ENCODE measurements around the gene BRICD5. TPM values are rescaled to one million over a fixed set of nuclear protein-coding genes. Genes with fewer than 3 reads are reported as not detected.

Gene BRICD5
- total RNA-seq, 4 donors from 2014 or later = 3.8 to 44.6 (median 12.0) TPM

- WGBS, 2 donors = 68 to 73% methylated on average over 6 to 9 of the region's 16 CpGs
- H3K36me3 ChIP-seq = no peaks in the 10 kb centered on the region
- H3K27ac ChIP-seq = no peak overlapping the region
- peaks cover 10 to 13% of the 10 kb centered on the region in 2 donors for H3K4me1 ChIP-seq
- no peak overlapping the region for H3K4me3 ChIP-seq (replicated peaks in 1 of 3)
- H3K27me3 ChIP-seq = no peaks in the 10 kb centered on the region
- no peak for TF ChIP-seq CTCF (IDR thresholded peaks at IDR 0.05)
- TF ChIP-seq POLR2A (IDR thresholded peaks at IDR 0.05) = no peak
- H3K9me3 ChIP-seq = no peaks in the 10 kb centered on the region
- DNase-seq = no peak
- intact Hi-C loops (cut with DNase I) = loop anchor here (10.0 kb wide), 1 partner anchor 231 kb away; the partner anchor contains the start of gene CCNF
These were observed 16.4 kb downstream of the BRICD5 start for GRCh38 chr16:2194166-2194834.

GRCh38 chr16:2191446-2191706 is 19.3 kb downstream of the BRICD5 start:
- Histone ChIP-seq H3K4me3 (replicated peaks in 1 of 3) (no peak overlapping the region), H3K27me3 (no peaks in the 10 kb centered on the region), H3K27ac (no peak overlapping the region), H3K9me3 (no peaks in the 10 kb centered on the region), H3K36me3 (no peaks in the 10 kb centered on the region), H3K4me1 (peaks cover 10 to 13% of the 10 kb centered on the region in 2 donors)
- 89 to 91% methylated on average over 8 to 9 of the region's 11 CpGs for WGBS, 2 donors
- TF ChIP-seq POLR2A (IDR thresholded peaks at IDR 0.05) (no peak), CTCF (IDR thresholded peaks at IDR 0.05) (no peak)
- DNase-seq = no peak
- intact Hi-C loops (cut with DNase I) = loop anchor here (10.0 kb wide), 1 partner anchor 233 kb away; the partner anchor contains the start of gene CCNF

GRCh38 chr16:2190659-2191445 is 19.8 kb downstream of the BRICD5 start:
- Histone ChIP-seq H3K9me3 (no peaks in the 10 kb centered on the region), H3K27me3 (no peaks in the 10 kb centered on the region), H3K36me3 (no peaks in the 10 kb centered on the region), H3K4me3 (replicated peaks in 1 of 3) (no peak overlapping the region), H3K4me1 (peaks cover 10% of the 10 kb centered on the region in 2 donors), H3K27ac (no peak overlapping the region)
- DNase-seq = no peak
- 81 to 86% methylated on average over 17 to 18 of the region's 25 CpGs for WGBS, 2 donors
- intact Hi-C loops (cut with DNase I) = loop anchor here (10.0 kb wide), 1 partner anchor 234 kb away; the partner anchor contains the start of gene CCNF
- TF ChIP-seq POLR2A (IDR thresholded peaks at IDR 0.05) (no peak), CTCF (IDR thresholded peaks at IDR 0.05) (no peak)

- no peak for TF ChIP-seq CTCF (IDR thresholded peaks at IDR 0.05)
- 83 to 86% methylated on average over 7 to 15 of the region's 24 CpGs for WGBS, 2 donors
- H3K27ac ChIP-seq = no peak overlapping the region
- DNase-seq = no peak
- no peaks in the 10 kb centered on the region for H3K27me3 ChIP-seq
- H3K4me1 ChIP-seq = peaks cover 2 to 3% of the 10 kb centered on the region in 2 donors
- no peaks in the 10 kb centered on the region for H3K36me3 ChIP-seq
- intact Hi-C loops (cut with DNase I) = loop anchor here (10.0 kb wide), 1 partner anchor 235 kb away; the partner anchor contains the start of gene CCNF
- no peaks in the 10 kb centered on the region for H3K9me3 ChIP-seq
- H3K4me3 ChIP-seq (replicated peaks in 1 of 3) = no peak overlapping the region
These were observed 20.5 kb downstream of the BRICD5 start for GRCh38 chr16:2190002-2190658.

Data from thyroid gland (tissue), 4 donors.